Transverse colon (tissue), 4 donors: Measurements from ENCODE around the gene WWP2.

Source experiments
- CTCF ChIP-seq, 5 experiments: fragments of 200-600 bp in 3 of 5; fragments of 450-650 bp in 2 of 5; sonication (generic) in 3 of 5; IDR thresholded peaks; 1 replicate in 2 of 5; 2 replicates in 3 of 5; pipeline ENCODE4 v1.5.1; 2016 to 2017; ENCODE audit warnings: antibody characterized with exemption in 5 of 5, inconsistent platforms in 3 of 5, mild to moderate bottlenecking in 2 of 5, moderate library complexity in 1 of 5
- EP300 ChIP-seq: sonication (generic); formaldehyde crosslinking; IDR thresholded peaks from one replicate; pipeline ENCODE4 v1.6.1; 2017; ENCODE audit warnings: antibody characterized with exemption, low read depth
- POLR2A ChIP-seq: fragments of 450-650 bp; IDR thresholded peaks from one replicate; pipeline ENCODE4 v1.6.1; 2016; ENCODE audit warnings: antibody characterized with exemption, mild to moderate bottlenecking, moderate library complexity
- POLR2AphosphoS5 ChIP-seq, 3 donors: sonication (generic); formaldehyde crosslinking; IDR thresholded peaks; one replicate each; pipeline ENCODE4 v1.6.1; 2016; ENCODE audit warnings: antibody characterized with exemption in 3 of 3

GRCh38 chr16:69820926-69821541 lies 58.9 kb downstream of the WWP2 start:
- no peak for TF ChIP-seq CTCF (IDR thresholded peaks at IDR 0.05)
- no peak for TF ChIP-seq POLR2A
- TF ChIP-seq POLR2AphosphoS5 (IDR thresholded peaks at IDR 0.05): no peak
- TF ChIP-seq EP300: no peak
